T47D (cell line): ENCODE results near the gene PITHD1.
"Not testable (repeated sequence)": the region's sequence is repeated elsewhere in the genome, so short reads cannot be mapped to it uniquely, and the experiment has no call there.

Experiments used
- DNase-seq, 2 experiments: peaks; one replicate each; pipeline versions ENCODE4 v3.0.0 to v3.0.0-alpha.2; 2011 to 2012; ENCODE audit warnings: low read depth in 1 of 2, low spot score in 1 of 2
- JUND ChIP-seq: IDR thresholded peaks from 2 replicates; pipeline ENCODE4 v1.6.1; 2012; ENCODE audit warnings: low read depth
- in situ Hi-C: cut with HindIII; loops from 2 replicates; pipeline ENCODE4 v1.10.0; 2016; ENCODE audit warnings: low sequenced_read_pairs, low pct_unique_long_range_greater_than_20kb

PITHD1 gene

DNA sequence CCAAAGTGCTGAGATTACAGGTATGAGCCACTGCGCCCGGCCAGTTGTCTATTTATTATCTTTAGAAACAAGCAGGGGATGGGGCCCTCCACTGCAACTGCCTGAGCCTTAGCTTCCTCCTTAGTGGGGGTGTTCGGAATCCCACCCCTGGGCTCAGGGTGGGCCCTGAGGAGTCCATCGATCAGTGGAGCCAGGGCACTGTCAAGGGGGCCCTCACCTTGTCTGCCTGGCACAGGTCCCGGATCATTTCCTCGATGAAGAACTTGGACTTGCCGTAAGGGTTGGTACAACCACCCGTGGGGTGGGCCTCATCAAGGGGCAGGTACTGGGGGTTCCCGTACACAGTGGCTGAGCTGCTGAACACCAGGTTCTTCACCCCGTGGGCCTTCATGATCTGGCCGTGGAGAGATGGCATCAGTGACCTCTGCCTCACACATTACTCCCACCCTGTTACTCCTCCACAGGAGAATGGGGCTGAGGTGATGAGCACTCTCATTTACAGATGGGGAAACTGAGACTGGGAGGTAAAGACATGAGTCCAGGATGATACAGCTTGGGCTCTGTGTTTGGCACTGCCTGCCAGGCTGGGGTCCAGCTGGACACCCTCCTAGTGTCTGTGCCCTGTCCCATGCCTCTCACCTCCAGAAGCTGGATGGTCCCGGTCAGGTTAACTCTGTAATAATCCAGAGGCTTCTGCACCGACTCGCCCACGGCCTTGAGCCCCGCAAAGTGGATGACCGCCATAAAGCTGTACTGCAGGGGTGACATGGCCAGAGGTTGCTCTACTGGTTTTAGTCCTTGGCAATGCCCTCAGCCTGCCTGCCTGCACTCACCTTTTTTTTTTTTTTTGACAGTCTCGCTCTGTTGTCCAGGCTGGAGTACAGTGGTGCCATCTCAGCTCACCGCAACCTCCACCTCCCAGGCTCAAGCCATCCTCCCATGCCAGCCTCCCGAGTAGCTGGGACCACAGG is 19.5 kb downstream of the PITHD1 start:
- no peak for DNase-seq
- in situ Hi-C loops: no loop called here
- no peak for TF ChIP-seq JUND

DNA sequence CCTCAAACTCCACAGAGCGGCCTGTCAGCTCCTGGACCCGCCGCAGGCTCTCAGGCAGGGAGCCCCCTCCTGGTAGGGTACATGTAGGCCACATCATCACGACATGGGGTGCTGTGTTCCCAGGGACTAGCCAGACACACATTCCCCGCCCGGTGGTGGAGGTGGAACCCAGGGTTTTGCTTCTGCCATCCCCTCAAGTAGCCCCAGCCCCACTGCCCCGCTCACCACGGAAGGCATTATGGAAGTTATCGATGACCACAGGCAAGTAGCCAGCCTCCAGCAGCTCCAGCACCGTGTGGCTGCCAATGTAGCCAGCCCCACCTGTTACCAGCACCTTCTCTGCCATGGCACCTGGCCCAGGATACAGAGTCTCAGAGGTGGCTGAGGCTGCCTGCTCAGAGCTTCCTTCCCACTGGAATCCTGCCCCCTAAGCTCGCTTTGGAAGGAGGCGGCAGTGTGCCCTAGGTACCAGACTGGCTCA is 20.5 kb downstream of the PITHD1 start:
- DNase-seq: no peak
- in situ Hi-C loops: no loop called here
- no peak for TF ChIP-seq JUND

GRCh38 chr1:23799255-23799569 is 21.0 kb downstream of the PITHD1 start:
- in situ Hi-C loops: no loop called here
- TF ChIP-seq JUND: no peak
- no peak for DNase-seq

- in situ Hi-C loops: no loop called here
- peak; percentile 31 to 59 for DNase-seq
- TF ChIP-seq JUND: no peak
These were observed 21.6 kb downstream of the PITHD1 start for GRCh38 chr1:23799570-23800399.

DNA sequence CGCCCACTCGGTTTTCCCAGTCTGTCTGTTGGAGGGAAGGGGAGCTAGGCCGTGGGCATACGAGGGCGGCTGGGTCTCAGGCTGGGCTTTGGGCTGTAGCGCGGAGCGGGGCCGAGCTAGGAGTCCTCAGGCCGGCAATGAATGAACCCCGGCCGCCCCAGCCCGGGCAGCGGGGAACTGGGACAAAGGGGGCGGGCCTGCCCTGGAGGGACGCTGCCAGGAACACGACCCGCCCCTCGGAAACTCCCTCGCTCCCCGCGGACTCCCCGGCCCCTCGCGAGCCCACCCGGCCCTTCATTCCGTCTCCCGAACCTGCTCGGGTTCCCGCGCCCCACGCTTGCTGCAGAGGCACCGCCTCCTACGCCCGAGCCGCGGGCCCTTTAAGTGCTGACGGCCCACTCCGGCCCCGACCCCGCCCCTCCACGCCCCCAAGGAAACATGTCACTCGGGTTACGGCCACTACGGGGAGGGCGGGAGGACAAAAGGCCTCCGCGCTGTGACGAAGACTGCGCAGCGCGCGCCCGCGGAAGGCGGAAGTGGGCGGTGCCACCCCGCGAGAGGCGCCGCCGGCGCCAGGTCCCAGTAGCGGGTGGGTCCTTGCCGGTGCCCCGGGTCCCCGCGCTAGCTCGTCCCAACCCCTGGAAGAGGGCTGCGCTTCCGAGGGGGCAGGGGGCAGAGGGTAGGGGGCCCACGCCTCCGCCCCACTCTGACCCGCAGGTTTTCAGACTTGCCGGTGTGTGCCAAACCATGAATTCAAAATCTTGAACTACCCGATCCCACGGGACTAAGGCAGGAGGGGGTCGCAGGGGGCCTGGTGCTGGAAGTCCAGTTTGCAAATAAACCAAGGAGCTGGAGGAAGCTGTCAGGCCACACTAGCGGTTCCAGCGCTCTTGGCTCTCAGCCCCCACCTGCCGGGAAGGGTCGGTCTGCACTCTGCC is 22.5 kb downstream of the PITHD1 start, which contains the start of gene GALE:
Gene GALE, minus strand, starts transcription at position 355 of the 938 bp plus-strand sequence. CDS start 1,747 bp downstream, outside the sequence.
- DNase-seq: peak; percentile 89 to 95
- in situ Hi-C loops: no loop called here
- TF ChIP-seq JUND: no peak

- in situ Hi-C loops: no loop called here
These were observed 23.1 kb downstream of the PITHD1 start for GRCh38 chr1:23801338-23801748.

GRCh38 chr1:23801876-23802275 is 23.7 kb downstream of the PITHD1 start:
- in situ Hi-C loops: no loop called here
- no peak for DNase-seq
- no peak for TF ChIP-seq JUND

More at GRCh38 chr1:23801338-23801748, 23.1 kb downstream of the PITHD1 start:
- no peak for DNase-seq
- TF ChIP-seq JUND: no peak

- DNase-seq, in situ Hi-C loops: not testable (repeated sequence)
These were observed 24.7 kb downstream of the PITHD1 start for GRCh38 chr1:23802809-23803342.

DNA sequence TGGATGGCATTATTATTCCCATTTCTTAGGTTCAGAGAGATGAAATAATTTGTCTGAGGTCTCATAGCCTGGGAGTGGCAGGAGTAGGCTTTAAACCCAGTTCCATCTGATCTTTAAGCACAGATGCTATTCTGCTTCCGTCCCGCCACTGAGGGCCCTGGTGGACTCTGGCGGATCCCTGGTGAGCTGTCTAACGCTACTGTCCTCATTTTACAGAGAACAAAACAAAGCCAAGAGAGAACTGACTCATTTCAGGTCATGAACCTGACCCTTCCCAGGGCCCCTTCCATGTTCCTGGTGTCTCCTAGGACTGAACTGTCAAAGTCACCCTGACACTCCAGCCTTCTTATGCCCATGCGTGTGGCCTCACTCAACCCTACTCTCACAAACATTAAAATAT is 25.5 kb downstream of the PITHD1 start:
- in situ Hi-C loops: no loop called here
- DNase-seq: no peak
- no peak for TF ChIP-seq JUND

DNA sequence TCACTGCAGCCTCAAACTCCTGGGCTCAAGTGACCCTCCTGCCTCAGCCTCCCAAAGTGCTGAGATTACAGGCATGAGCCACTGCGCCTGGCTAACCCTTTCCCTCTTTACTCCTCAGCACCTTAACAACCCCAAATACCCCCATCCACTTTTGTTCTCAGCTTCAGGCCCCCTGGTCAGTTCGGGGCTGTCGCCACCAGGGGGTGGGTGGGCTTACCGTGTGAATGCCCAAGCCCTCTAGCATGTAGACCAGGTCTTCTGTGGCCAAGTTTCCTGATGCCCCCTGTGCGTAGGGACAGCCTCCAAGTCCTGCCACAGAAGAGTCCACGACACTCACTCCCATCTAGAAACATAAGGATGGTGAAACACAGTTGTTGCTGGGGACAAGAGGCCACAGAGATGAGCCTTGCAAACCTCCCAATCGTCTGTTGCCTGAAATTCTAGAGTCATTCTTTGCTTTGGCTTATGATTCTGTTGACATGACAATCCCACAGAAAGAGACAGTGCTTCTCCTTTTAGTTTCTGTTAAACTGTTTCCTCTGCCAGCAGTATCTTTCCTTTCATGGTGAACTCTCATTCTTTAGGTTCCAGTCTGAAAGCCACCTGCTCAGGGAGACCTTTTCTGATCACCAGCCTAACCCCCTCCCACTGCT is 26.1 kb downstream of the PITHD1 start:
- TF ChIP-seq JUND: no peak
- in situ Hi-C loops: no loop called here
- no peak for DNase-seq

GRCh38 chr1:23805025-23805424 is 26.8 kb downstream of the PITHD1 start:
- TF ChIP-seq JUND: no peak
- DNase-seq: no peak
- in situ Hi-C loops: no loop called here
